ENCODE results near the gene JADE2.
"Not testable (repeated sequence)": the region's sequence is repeated elsewhere in the genome, so short reads cannot be mapped to it uniquely, and the experiment has no call there.

Gene JADE2

GRCh38 chr5:134549714-134550113 is 24.2 kb downstream of the JADE2 start:
- Histone ChIP-seq H3K4me3 (ENCODE audit: low read depth, low read length) (no peak overlapping the region), H3K9me3 (ENCODE audit: severe bottlenecking) (no peaks in the 10 kb centered on the region), H3K36me3 (peaks cover 33% of the 10 kb centered on the region), H3K27me3 (ENCODE audit: insufficient read depth, low read depth, severe bottlenecking) (no peaks in the 10 kb centered on the region), H3K27ac (no peak overlapping the region)
- no peak for TF ChIP-seq CTCF (IDR thresholded peaks at IDR 0.05; ENCODE audit: low read depth, low read length)
- no peak for DNase-seq

- no peak for DNase-seq
- Histone ChIP-seq H3K36me3 (peaks cover 37% of the 10 kb centered on the region), H3K27ac (no peak overlapping the region), H3K4me3 (ENCODE audit: low read depth, low read length) (no peak overlapping the region), H3K27me3 (ENCODE audit: insufficient read depth, low read depth, severe bottlenecking) (no peaks in the 10 kb centered on the region), H3K9me3 (ENCODE audit: severe bottlenecking) (no peaks in the 10 kb centered on the region)
- no peak for TF ChIP-seq CTCF (IDR thresholded peaks at IDR 0.05; ENCODE audit: low read depth, low read length)
Measured at GRCh38 chr5:134550271-134551214, 25.1 kb downstream of the JADE2 start.

GRCh38 chr5:134551901-134552300 is 26.4 kb downstream of the JADE2 start:
- Histone ChIP-seq H3K36me3 (peaks cover 34% of the 10 kb centered on the region), H3K27me3 (ENCODE audit: insufficient read depth, low read depth, severe bottlenecking) (no peaks in the 10 kb centered on the region), H3K9me3 (ENCODE audit: severe bottlenecking) (no peaks in the 10 kb centered on the region), H3K4me3 (ENCODE audit: low read depth, low read length) (no peak overlapping the region), H3K27ac (no peak overlapping the region)
- TF ChIP-seq CTCF (IDR thresholded peaks at IDR 0.05; ENCODE audit: low read depth, low read length): no peak
- no peak for DNase-seq

- Histone ChIP-seq H3K36me3 (peaks cover 31% of the 10 kb centered on the region), H3K27ac (no peak overlapping the region), H3K27me3 (ENCODE audit: insufficient read depth, low read depth, severe bottlenecking) (no peaks in the 10 kb centered on the region), H3K9me3 (ENCODE audit: severe bottlenecking) (no peaks in the 10 kb centered on the region), H3K4me3 (ENCODE audit: low read depth, low read length) (no peak overlapping the region)
- no peak for DNase-seq
- no peak for TF ChIP-seq CTCF (IDR thresholded peaks at IDR 0.05; ENCODE audit: low read depth, low read length)
Measured at GRCh38 chr5:134552301-134552700, 26.8 kb downstream of the JADE2 start.

GRCh38 chr5:134552716-134553115 is 27.2 kb downstream of the JADE2 start:
- DNase-seq; H3K9me3 ChIP-seq (ENCODE audit: severe bottlenecking); H3K27me3 ChIP-seq (ENCODE audit: insufficient read depth, low read depth, severe bottlenecking); H3K27ac ChIP-seq; H3K4me3 ChIP-seq (ENCODE audit: low read depth, low read length): not testable (repeated sequence)
- H3K36me3 ChIP-seq: peaks cover 31% of the 10 kb centered on the region

- Histone ChIP-seq H3K27ac (no peak overlapping the region), H3K36me3 (peaks cover 33% of the 10 kb centered on the region), H3K27me3 (ENCODE audit: insufficient read depth, low read depth, severe bottlenecking) (no peaks in the 10 kb centered on the region), H3K9me3 (ENCODE audit: severe bottlenecking) (no peaks in the 10 kb centered on the region), H3K4me3 (ENCODE audit: low read depth, low read length) (no peak overlapping the region)
- no peak for DNase-seq
- no peak for TF ChIP-seq CTCF (IDR thresholded peaks at IDR 0.05; ENCODE audit: low read depth, low read length)
Measured at GRCh38 chr5:134553821-134554267, 28.4 kb downstream of the JADE2 start.

Data from WERI-Rb-1 (cell line).